Hematopoietic multipotent progenitor cell treated with erythropoietin and hydrocortisone succinate and interleukin-3 and kit ligand, for 8 days (in vitro differentiated cells): Measurements from ENCODE around the gene RAN.
"Not testable (repeated sequence)": the region's sequence is repeated elsewhere in the genome, so short reads cannot be mapped to it uniquely, and the experiment has no call there.

ENCODE experiments used
- DNase-seq: peaks from one replicate; pipeline ENCODE4 v3.0.0-alpha.2; 2015

The RAN gene

DNA sequence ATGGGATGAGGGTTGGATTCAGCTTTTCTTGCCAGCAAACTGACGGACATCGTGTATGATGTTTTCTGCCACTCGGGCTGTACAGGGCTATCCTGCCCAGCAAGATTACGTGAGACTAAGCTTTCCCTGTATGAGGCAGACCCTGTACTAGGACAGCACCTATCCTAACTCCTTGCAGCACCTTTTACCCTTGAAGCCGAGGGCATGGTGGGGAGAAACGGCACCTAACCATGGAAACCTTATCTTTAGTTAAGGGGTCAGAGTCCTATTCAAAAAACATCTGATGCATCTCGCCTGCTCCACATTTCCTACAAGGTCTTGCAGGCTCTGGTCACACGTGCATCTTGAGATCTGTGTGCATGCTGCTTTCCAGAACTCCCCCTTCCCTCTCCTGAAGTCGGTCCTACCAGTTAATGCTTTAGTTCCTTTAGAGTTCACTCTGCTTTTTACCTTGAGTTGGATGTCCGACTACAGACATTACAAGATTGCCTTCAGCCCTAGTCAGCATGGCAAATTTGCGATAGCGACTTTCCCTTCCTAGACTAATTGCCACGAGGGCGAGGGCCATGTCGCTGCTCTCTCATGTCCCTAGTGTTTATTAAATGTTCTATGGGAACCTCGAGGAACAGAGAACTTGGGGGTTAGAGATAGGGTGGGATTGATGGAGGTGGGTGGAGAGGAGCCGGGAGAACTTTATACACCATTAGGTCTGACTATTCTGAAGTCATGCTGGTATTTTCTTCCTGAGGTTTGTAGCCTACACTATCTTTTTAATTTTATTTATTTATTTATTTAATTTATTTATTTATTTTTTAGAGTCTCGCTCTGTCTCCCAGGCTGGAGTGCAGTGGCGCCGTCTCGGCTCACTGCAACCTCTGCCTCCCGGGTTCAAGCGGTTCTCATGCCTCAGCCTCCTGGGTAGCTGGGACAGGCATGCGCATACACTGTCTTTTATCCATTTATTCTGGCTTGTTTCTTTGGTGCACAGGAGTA lies 6.6 kb downstream of the RAN start:
- DNase-seq = peak; percentile 40

DNA sequence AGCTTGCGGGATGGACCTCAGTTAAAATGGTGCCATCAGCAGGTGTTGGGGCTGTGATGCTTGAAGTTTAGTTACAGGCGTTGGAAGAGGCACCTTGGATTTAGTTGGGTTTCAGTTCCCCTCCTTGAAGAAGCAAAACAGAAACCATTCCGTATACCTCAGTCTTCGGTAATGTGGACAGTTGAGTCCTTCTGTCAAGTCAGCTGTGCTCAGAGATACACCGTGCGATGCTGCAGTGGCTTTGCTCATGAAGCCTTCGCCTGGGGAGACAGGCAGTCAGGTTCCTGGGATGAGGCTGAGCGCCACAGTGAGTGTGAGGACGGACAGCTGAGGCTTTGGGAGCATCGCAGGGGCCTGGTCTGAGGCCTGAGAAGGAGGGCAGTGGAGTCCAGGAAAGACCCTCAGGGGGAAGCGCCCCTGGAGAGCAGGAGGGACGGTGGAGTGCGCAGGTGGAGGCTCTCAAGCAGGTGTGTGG lies 7.4 kb downstream of the RAN start:
- DNase-seq = no peak

DNA sequence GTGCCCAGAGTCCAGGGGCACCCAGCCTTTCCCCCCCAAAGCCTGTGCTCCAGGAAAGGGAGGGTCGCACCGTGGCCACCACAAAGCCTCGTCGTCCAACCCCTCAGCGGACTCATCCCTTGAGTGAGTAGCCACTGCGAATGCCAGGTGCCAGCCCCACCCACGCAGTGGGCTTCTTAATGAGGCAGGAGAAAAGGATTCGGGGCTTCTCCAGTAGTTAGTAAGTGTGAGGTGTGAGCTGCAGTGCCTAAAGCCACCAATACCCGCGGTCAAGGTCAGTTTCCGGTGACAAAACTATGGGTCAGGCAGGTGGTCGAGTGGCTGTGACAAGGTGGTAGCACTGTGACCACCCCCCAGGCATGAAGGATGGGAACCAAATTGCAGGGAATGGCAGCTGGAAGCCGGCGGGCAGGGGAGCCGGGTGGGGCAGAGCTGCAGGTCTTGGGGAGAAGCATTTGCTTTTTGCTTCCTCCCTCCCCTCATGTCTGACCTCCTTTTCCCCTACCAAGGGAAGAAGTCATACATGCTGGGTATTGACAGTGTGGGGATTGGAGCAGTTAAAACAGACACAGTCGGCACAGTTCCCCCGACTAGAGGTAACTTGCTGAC lies 8.0 kb downstream of the RAN start:
- DNase-seq = no peak

DNA sequence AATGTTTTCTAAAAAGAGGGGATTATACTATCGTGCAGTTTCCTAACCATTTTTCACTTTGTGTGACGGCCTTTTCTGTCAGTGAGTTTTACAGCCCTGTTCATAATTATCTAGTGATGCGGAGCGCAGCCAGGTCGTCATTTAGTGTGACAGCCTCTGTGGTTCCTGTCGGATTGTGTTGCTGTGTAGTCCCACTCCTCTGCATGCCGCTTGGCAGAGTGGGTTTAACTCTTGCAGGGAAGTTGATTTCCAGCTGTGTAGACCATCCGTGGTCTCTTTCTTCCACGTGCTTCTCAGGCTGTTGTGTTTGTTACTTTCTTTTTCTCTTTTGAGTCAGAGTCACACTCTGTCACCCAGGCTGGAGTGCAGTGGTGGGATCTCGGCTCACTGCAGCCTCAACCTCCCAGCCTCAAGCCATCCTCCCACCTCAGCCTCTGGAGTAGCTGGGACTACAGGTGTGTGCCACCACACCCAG lies 8.6 kb downstream of the RAN start:
- DNase-seq = no peak

DNA sequence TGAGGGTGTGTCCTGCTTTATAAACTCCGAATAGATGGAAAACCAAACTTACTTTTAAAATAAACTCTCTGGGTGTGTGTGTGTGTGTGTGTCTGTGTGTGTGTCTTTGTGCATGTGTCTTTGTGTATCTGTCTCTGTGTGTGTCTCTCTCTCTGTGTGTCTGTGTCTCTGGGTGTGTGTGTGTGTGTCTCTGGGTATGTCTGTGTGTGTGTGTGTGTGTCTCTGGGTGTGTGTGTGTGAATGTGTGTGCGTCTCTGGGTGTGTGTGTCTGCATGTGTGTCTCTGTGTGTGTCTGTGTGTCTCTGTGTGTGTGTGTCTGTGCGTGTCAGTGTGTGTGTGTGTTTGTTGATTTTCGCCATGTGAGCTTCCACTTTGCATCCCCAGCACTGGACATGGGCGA lies 9.2 kb downstream of the RAN start:
- DNase-seq = no peak

DNA sequence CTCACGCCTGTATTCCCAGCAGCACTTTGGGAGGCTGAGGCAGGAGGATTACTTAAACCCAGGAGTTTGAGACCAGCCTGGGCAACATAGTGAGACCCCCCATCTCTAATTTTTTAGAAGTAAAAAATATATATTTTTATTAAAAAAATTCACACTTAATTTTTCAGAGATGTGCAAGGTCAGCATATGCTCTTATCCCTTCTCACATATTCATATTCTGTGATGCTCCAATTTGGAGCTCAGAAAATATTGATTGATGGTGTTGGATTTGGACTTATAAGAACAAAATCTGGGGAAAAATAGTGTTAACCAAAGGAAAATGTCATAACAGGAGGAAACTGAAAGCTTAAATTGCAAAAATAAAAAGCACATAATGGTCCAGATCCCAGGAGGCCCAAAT lies 9.7 kb downstream of the RAN start:
- DNase-seq = no peak

DNA sequence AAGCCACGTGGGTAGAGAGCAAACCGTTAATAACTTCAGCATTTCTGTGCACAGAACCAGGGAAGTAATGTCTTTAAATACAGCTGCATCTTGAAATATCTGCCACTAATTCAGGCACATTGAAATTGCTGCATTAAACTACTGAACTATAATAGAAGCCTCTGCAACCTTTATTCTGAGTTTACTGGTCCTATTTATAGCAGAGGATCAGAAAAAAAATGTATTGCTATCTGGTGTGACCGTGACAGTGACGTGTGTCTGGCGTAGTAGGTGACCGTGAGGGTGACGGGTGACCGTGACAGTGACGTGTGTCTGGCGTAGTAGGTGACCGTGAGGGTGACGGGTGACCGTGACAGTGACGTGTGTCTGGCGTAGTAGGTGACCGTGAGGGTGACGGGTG lies 15.3 kb downstream of the RAN start:
- not testable (repeated sequence) for DNase-seq

DNA sequence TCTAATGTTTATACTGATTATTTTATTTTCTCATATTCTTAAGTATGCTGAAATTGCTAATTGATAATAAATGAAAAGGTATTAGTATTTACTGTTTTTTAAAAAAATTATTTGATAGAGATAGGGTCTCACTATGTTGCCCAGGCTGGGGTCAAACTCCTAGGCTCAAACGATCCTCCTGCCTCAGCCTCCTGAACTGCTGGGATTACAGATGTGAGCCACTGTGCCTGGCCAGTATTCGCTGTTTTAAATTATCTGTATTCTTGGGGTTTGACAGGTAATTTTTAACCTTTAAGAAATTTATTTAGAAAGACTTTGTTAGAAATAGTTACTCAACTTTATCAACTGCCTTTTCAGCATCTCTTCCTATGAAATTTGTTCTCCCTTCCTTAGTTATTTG lies 32.2 kb downstream of the RAN start:
- DNase-seq = no peak

DNA sequence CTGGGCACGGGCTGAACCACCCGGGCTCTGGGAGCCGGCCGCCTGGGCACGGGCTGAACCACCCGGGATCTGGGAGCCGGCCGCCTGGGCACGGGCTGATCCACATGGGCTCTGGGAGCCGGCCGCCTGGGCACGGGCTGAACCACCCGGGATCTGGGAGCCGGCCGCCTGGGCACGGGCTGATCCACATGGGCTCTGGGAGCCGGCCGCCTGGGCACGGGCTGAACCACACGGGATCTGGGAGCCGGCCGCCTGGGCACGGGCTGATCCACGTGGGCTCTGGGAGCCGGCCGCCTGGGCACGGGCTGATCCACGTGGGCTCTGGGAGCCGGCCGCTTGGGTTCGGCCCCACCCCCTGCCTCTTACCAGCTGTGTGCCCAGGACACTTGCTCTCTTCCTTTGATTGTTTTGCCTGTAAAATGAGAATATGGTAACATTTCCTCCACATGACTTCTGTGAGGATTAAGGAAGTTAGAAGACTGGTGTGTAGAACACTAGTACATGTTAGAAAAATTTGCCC lies 33.1 kb downstream of the RAN start:
- not testable (repeated sequence) for DNase-seq

DNA sequence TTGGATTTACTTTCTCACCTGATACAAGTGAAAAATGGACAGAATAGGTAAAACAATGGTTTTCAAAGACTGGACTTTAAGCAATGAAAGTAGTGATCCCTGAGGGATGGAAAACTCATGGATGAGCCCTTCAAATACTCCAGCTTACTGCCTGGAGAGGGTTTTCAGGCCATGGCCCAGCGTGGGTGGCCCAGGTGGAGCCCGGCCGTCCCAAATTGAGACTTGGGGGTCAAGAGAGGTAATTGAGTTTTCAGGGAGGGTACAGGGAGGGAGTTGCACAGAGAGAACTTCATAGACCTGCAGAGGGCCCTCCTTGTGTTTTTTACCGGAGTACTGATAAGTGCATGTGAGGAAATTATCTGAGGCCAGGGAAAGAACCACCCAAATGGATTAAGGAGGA lies 37.2 kb downstream of the RAN start:
- DNase-seq = no peak

DNA sequence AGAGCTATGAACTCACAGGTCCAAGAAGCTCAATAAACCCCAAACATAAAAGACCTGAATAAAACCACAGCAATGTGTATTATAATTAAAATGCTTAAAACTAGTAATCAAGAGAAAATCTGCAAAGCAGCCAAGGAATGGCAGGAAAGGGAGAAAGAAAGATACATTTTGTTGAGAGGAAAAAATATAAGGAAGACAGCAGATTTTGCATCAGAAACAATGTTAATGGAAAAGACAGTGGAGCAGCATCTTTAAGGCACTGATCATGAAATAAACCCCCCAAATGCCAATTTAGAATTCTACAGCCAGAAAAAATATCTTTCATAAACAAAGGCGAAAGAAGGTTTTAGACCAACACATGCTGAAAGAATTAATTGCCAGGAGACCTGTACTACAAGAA lies 39.3 kb downstream of the RAN start:
- no peak for DNase-seq

DNA sequence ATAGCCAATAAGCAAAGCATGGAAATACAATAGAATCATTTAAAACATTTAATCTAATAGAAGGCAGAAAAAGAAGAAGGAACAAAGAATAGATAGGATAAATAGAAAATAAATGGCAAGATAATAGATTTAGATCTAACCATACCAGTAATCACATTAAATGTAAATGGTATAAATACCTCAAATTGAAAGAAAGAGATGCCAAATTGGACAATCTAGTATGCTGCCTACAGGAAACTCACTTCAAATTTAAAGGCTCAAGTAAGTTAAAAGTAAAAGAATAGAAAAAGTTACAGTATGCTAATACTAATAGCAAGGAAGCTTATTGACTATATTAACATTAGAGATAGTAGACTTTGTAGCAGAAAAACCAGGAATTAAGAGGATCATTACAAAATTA lies 40.1 kb downstream of the RAN start:
- no peak for DNase-seq

DNA sequence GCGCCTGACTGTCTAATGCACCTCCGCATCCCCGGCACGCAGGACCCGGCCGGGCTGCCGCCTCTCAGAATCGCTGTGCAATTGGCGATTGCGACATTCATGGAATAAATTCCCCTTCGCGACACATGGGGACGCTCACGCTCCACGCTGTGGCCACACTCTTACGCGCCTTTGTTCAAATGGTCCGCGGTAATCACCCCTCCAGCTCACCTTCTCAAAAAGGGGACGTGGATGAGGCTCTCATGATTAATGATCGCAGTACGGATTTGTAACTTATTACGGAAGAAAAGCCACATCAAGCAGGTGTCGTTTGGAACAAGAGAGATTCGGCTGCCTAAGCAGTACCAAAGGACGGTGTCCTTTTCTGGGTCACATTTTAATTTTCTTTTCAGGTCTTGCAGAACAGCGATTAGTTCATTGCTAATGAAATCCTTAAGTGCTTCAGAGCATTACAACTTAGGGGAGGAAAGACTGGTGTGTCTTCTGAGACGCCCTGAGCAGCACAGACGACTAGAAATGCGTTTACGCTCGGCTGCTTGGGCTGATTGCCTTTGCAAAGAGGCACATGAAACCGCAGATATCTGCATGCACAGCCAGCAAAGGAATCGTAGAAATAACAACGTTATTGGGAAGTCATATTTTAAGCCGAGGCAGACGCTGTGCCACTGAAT lies 44.5 kb downstream of the RAN start:
- DNase-seq = peak; percentile 47

DNA sequence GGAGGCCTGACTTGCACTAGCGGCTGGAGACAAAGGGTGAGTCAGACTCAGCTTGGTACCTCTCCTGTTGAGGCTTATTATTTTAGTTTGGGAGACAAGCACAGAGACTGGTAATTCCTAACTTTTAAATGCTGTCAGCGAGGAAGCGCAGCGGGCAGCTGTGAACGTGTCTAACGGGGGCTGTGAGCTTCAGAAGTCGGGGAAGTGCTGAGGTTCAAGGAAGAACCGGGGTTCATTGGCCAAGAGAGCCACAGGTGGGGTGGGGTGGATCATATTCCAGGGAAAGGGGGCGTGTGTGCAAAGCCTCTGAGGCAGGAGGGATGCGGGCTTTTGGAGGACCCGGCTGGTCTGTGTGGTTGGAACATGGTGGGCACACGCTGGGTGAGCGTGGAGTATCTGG lies 45.7 kb downstream of the RAN start:
- DNase-seq = no peak

DNA sequence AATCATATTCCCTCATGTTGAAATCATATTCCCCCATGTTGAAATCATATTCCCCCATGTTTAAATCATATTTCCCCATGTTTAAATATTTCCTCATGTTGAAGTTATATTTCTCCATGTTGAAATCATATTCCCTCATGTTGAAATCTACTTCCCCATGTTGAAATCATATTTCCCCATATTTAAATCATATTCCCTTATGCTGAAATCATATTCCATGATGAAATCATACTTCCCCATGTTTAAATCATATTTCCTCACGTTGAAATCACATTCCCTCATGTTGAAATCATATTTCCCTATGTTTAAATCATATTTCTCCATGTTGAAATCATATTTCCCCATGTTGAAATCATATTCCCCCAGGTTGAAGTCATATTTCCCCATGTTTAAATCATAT lies 47.2 kb downstream of the RAN start:
- no peak for DNase-seq

DNA sequence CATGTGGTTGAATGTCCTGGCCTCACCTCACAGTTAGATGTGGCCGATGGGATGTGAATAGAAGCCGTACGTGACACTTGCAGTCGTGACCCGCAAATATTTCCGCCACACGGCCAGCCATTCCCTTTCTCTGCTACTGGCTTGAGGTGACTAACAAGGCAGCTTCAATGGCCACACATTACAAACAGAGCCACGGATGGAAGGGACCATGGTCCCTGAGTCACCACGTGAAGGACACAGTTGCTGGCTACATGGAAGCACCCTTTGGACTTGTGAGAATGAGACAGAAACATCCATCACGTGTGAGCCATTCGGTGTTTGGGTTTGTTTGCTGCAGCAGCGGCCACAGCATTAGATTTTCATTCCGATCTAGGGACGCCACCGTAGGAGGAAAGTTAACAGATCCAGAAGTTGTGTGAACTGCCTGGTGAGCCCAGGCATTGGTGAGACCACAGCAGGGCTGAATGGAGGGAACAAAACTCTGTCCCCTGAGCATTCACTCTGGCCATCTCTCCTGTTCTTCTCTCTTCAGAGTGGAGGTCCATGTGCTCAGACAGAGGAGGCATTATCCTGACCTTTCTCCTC lies 48.3 kb downstream of the RAN start:
- DNase-seq = no peak

DNA sequence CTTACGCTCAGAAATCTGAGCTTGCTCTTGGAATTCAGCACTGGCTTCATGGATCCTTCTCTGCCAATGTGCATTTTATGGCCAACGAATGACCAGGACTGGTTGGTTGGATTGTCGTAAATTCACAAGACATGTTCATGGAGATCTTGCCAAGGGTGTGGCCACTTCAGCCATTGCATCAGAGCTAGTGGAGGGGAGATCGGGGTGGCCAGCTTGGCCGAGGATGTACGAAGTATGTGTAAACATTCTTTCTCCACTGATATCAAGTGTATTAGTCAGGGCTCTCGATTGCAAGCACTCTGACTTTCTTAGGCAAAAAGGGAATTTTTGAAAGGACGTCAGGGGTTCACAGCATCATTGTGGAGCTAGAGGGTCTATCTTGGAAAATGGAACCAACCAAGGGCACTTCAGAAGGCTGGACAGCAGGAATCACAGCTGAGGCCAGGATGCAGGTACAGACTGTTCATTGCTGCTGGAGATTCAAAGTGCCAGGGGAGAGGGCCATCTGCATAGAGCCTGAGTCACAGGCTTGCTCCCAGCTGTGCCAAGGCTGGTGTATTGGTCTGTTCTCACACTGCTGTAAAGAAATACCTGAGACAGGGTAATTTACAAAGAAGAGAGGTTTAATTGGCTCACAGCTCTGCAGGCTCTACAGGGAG lies 49.0 kb downstream of the RAN start:
- DNase-seq = no peak

DNA sequence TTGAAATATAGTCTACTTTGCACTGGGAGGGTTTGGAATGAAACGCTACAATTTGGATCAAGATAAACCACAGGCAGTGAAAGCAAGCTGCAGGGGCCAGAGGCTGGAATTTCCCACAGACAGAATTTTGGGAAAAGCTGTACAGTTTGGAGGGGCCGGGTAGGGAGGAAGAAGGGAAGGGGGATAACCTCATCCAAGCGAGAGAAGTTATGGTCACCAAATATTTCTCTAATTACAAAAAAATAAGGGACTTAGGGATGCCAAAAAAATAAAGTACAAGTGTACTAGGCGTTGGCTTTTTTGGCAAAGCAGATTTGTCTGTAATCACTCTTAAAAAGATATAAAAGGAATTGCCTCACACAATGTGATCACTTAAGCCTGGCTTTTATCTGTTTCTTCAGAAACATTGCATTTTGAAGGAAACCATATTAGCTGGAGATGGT lies 50.7 kb downstream of the RAN start:
- no peak for DNase-seq

DNA sequence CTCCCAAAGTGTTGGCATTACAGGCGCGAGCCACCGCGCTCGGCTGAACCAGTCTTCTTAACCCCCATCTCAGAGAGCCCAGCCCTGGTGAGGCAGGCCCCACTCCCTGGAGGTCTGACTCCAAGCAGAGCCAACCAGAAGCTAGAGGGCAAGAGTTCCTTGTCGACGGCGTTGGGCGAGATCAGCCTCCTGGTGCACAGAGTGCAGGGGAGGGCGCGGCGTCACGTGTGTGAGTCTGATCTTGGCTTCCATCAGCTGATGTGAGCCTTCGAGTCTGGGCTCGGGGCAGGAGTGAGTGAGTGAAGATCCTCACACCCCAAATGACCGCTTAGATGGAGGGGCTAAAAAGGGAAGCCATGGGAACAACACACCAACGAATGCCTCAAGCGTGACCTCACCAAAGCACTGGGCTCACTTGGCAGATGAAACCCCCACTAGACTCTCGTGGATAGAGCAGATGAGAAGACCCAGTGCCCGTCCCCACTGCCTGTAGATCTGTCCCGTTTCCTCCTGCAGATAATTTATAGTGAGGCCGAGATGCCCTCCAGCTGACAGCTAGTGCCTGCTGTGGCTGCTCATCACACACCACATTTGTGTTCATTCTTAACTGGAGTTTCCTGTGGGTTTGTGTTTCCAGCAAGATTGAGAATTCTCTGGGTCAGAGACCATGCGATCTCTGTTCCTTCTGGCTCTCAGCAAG lies 53.2 kb downstream of the RAN start:
- DNase-seq = no peak

DNA sequence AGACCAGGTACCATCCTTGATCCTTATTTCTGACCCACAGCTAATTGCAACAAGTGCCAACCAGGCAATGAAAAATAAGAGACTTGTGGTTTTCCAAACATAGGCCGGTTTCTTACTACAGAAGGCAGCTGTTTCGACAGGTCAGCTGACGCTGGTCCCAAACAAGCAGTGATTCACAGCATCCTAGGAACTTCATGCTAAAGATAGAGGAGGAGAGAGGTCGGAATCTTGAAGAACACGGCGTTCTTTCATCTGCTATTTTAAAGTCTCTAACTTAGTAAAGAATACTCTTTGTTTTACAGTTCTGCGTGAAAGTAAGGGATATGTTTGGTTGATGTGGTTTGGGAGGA lies 53.8 kb downstream of the RAN start:
- DNase-seq = no peak
